ENCODE results near the gene KIF26B. TPM values are rescaled to one million over a fixed set of nuclear protein-coding genes. Genes with fewer than 3 reads are reported as not detected.

Gene KIF26B
- total RNA-seq, 2 experiments from 2014 or later: not detected

DNA sequence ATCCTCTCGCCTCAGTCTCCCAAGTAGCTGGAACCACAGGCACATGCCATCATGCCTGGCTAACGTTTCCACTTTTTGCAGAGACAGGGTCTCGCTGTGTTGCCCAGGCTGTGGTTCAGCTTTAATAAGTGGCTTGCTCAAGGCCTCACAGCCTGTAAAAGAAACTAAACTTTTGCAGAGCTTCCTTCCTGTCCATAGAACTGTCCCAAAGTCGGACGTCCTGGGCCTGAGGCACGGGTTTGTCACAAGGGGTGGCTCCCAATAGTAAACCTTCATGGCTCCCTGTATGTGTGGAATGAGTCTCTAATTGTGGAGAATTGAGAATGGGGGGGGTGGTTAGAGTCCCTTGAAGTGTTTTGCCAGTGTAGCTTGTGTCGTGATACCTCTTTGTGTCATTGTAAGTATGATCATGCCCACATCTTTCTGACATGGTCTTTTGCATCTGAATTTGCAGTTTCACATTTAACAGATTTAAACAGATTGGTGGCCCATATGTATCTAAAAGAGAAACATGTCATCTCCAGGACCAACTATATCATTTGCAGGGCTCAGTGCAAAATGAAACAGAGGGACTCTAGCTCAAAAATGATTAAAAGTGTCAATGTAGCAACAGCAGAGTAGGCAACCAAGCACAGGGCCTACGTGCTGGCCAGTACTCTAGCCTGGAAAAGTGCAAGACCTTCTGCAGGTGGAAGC lies 332.1 kb downstream of the KIF26B start:
- no peaks in the 10 kb centered on the region for H3K79me2 ChIP-seq (ENCODE audit: insufficient read depth, low read depth, low read length)
- intact Hi-C loops (cut with micrococcal nuclease; ENCODE audit: unreplicated experiment): no loop called here
- CTCF ChIA-PET (ENCODE audit: unreplicated experiment): no interaction called here

GRCh38 chr1:245488346-245489129 lies 333.8 kb downstream of the KIF26B start:
- CTCF ChIA-PET (ENCODE audit: unreplicated experiment): no interaction called here
- DNase-seq (ENCODE audit: low spot score): no peak
- TF ChIP-seq, protein P1, sequence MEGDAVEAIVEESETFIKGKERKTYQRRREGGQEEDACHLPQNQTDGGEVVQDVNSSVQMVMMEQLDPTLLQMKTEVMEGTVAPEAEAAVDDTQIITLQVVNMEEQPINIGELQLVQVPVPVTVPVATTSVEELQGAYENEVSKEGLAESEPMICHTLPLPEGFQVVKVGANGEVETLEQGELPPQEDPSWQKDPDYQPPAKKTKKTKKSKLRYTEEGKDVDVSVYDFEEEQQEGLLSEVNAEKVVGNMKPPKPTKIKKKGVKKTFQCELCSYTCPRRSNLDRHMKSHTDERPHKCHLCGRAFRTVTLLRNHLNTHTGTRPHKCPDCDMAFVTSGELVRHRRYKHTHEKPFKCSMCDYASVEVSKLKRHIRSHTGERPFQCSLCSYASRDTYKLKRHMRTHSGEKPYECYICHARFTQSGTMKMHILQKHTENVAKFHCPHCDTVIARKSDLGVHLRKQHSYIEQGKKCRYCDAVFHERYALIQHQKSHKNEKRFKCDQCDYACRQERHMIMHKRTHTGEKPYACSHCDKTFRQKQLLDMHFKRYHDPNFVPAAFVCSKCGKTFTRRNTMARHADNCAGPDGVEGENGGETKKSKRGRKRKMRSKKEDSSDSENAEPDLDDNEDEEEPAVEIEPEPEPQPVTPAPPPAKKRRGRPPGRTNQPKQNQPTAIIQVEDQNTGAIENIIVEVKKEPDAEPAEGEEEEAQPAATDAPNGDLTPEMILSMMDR (conservative IDR thresholded peaks at IDR 0.05; ENCODE audit: low read length): no peak
- no peak for TF ChIP-seq EZH2phosphoT487 (IDR thresholded peaks at IDR 0.05; ENCODE audit: borderline replicate concordance, low read depth, low read length)
- BruUV-seq (replicated peaks): no TSS peak
- H3K9me2 ChIP-seq (ENCODE audit: insufficient read depth, low read length): no peaks in the 10 kb centered on the region
- H3K27ac ChIP-seq (ENCODE audit: low read depth, low read length, poor library complexity, severe bottlenecking): no peak overlapping the region
- no peaks in the 10 kb centered on the region for H3K36me3 ChIP-seq (ENCODE audit: insufficient read depth, low read length)
- no peaks in the 10 kb centered on the region for H3K9me3 ChIP-seq (ENCODE audit: low read length)
- intact Hi-C loops (cut with micrococcal nuclease; ENCODE audit: unreplicated experiment): no loop called here
- no peak overlapping the region for H3K4me2 ChIP-seq (ENCODE audit: low read length)
- POLR2A ChIA-PET: interaction anchor here (0.6 to 0.7 kb wide), 2 partner anchors 212 to 962 kb away, joined by 3 read pairs; no protein-coding TSS in a partner anchor
- H2AFZ ChIP-seq (ENCODE audit: low read length): no peak overlapping the region
- no peaks in the 10 kb centered on the region for H3K79me2 ChIP-seq (ENCODE audit: insufficient read depth, low read depth, low read length)
- H4K20me1 ChIP-seq (ENCODE audit: insufficient read depth, low read length): no peaks in the 10 kb centered on the region
- no peaks in the 10 kb centered on the region for H3K4me1 ChIP-seq (ENCODE audit: insufficient read depth, low read length, poor library complexity, severe bottlenecking)
- H3K4me3 ChIP-seq (ENCODE audit: low read depth, low read length, poor library complexity, severe bottlenecking): no peak overlapping the region

More for the DNA sequence above, 332.1 kb downstream of the KIF26B start:
- Histone ChIP-seq H2AFZ (ENCODE audit: low read length) (no peak overlapping the region), H3K27ac (ENCODE audit: low read depth, low read length, poor library complexity, severe bottlenecking) (no peak overlapping the region), H3K4me3 (ENCODE audit: low read depth, low read length, poor library complexity, severe bottlenecking) (no peak overlapping the region), H3K9me3 (ENCODE audit: low read length) (no peaks in the 10 kb centered on the region), H3K9me2 (ENCODE audit: insufficient read depth, low read length) (no peaks in the 10 kb centered on the region), H4K20me1 (ENCODE audit: insufficient read depth, low read length) (no peaks in the 10 kb centered on the region), H3K36me3 (ENCODE audit: insufficient read depth, low read length) (no peaks in the 10 kb centered on the region), H3K4me2 (ENCODE audit: low read length) (no peak overlapping the region), H3K4me1 (ENCODE audit: insufficient read depth, low read length, poor library complexity, severe bottlenecking) (no peaks in the 10 kb centered on the region)
- TF ChIP-seq EZH2phosphoT487 (IDR thresholded peaks at IDR 0.05; ENCODE audit: borderline replicate concordance, low read depth, low read length): no peak
- TF ChIP-seq, protein P1 (conservative IDR thresholded peaks at IDR 0.05; ENCODE audit: low read length): no peak
- BruUV-seq (replicated peaks): no TSS peak
- POLR2A ChIA-PET: interaction anchor here (0.5 to 1.4 kb wide), 7 partner anchors 10 to 801 kb away, joined by 3 to 5 read pairs (median 3); no protein-coding TSS in a partner anchor
- no peak for DNase-seq (ENCODE audit: low spot score)

DNA sequence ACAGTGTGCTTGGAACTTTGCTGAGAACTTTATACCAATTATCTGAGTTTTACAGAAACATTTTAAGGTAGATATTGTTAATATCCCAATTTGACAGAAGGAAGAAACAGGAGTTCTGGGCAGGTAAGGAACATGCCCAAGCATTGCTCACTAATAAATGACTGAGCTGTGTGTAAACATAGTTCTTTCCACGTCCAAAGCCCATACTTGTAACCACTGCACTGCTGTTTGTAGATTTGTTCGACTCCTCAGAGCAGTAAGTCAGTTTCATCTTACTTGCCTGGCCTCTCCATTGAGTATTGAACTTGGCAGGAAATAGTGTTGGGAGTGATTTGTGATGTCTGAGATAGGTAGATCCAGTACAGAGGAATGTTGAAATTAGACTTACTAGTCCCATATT lies 335.1 kb downstream of the KIF26B start:
- Histone ChIP-seq H3K9me2 (ENCODE audit: insufficient read depth, low read length) (no peaks in the 10 kb centered on the region), H3K4me1 (ENCODE audit: insufficient read depth, low read length, poor library complexity, severe bottlenecking) (no peaks in the 10 kb centered on the region), H3K36me3 (ENCODE audit: insufficient read depth, low read length) (no peaks in the 10 kb centered on the region), H3K27ac (ENCODE audit: low read depth, low read length, poor library complexity, severe bottlenecking) (no peak overlapping the region), H3K79me2 (ENCODE audit: insufficient read depth, low read depth, low read length) (no peaks in the 10 kb centered on the region), H3K9me3 (ENCODE audit: low read length) (no peaks in the 10 kb centered on the region), H4K20me1 (ENCODE audit: insufficient read depth, low read length) (no peaks in the 10 kb centered on the region), H3K4me2 (ENCODE audit: low read length) (no peak overlapping the region), H2AFZ (ENCODE audit: low read length) (no peak overlapping the region), H3K4me3 (ENCODE audit: low read depth, low read length, poor library complexity, severe bottlenecking) (no peak overlapping the region)
- POLR2A ChIA-PET: no interaction called here
- no peak for TF ChIP-seq EZH2phosphoT487 (IDR thresholded peaks at IDR 0.05; ENCODE audit: borderline replicate concordance, low read depth, low read length)
- TF ChIP-seq, protein P1 (conservative IDR thresholded peaks at IDR 0.05; ENCODE audit: low read length): no peak
- CTCF ChIA-PET (ENCODE audit: unreplicated experiment): no interaction called here
- no peak for DNase-seq (ENCODE audit: low spot score)
- intact Hi-C loops (cut with micrococcal nuclease; ENCODE audit: unreplicated experiment): no loop called here
- no TSS peak for BruUV-seq (replicated peaks)

All from OCI-LY7 (cell line).